CD14-positive monocyte (primary cell): Measurements from ENCODE around the gene FOXE1. TPM values are rescaled to one million over a fixed set of nuclear protein-coding genes. Genes with fewer than 3 reads are reported as not detected.

Experiments
- DNase-seq, 3 donors: peaks; one replicate each; pipeline ENCODE4 v3.0.0-alpha.2; 2011 to 2022
- H2AFZ ChIP-seq: 2 replicates; pipeline ENCODE4 v1.6.0; 2012; ENCODE audit warnings: mild to moderate bottlenecking, low read depth, low read length, inconsistent platforms; ENCODE audit not compliant: insufficient read depth, poor library complexity, severe bottlenecking
- H3K27ac ChIP-seq, 2 donors: 1 replicate in 1 of 2; 2 replicates in 1 of 2; pipeline ENCODE4 v1.5.1; 2012 to 2013; ENCODE audit warnings: low read length in 2 of 2, control low read depth in 1 of 2, inconsistent platforms in 1 of 2, low read depth in 1 of 2, mild to moderate bottlenecking in 1 of 2
- H3K27me3 ChIP-seq, 2 donors: one replicate each; pipeline versions ENCODE4 v1.6.0 to v1.6.1; 2011 to 2013; ENCODE audit warnings: low read length in 2 of 2; ENCODE audit not compliant: control insufficient read depth in 2 of 2, insufficient read depth in 2 of 2
- H3K36me3 ChIP-seq, 2 donors: replicated peaks in 1 of 2; 1 replicate in 1 of 2; 2 replicates in 1 of 2; pipeline versions ENCODE4 v1.5.1 to v1.6.1; 2012 to 2013; ENCODE audit warnings: low read length in 2 of 2, control low read depth in 1 of 2, inconsistent platforms in 1 of 2, mild to moderate bottlenecking in 1 of 2; ENCODE audit not compliant: insufficient read depth in 2 of 2, control insufficient read depth in 1 of 2
- H3K4me1 ChIP-seq, 2 donors: 1 replicate in 1 of 2; 2 replicates in 1 of 2; pipeline versions ENCODE4 v1.5.1 to v1.6.1; 2012 to 2013; ENCODE audit warnings: low read length in 2 of 2, control low read depth in 1 of 2, inconsistent platforms in 1 of 2, mild to moderate bottlenecking in 1 of 2, moderate library complexity in 1 of 2; ENCODE audit not compliant: insufficient read depth in 2 of 2, control insufficient read depth in 1 of 2
- H3K4me2 ChIP-seq: replicated peaks from 2 replicates; pipeline ENCODE3; 2012; ENCODE audit warnings: low read length, moderate library complexity, mild to moderate bottlenecking; ENCODE audit not compliant: poor library complexity, severe bottlenecking; ENCODE audit errors: extremely low read depth
- H3K4me3 ChIP-seq, 3 experiments: fragments of 200-600 bp in 1 of 3; sonication (generic) in 1 of 3; replicated peaks in 1 of 3; 1 replicate in 2 of 3; 2 replicates in 1 of 3; pipeline ENCODE4 v1.5.1; 2011 to 2013; ENCODE audit warnings: low read length in 3 of 3, mild to moderate bottlenecking in 3 of 3, control low read depth in 2 of 3, low read depth in 2 of 3, inconsistent platforms in 1 of 3, moderate library complexity in 1 of 3
- H3K79me2 ChIP-seq: 2 replicates; pipeline ENCODE4 v1.6.0; 2012; ENCODE audit warnings: mild to moderate bottlenecking, control low read depth, inconsistent platforms, low read length, moderate library complexity; ENCODE audit not compliant: insufficient read depth
- H3K9ac ChIP-seq: 2 replicates; pipeline ENCODE4 v1.6.0; 2017; ENCODE audit warnings: low read length, mild to moderate bottlenecking; ENCODE audit not compliant: insufficient read depth, poor library complexity, severe bottlenecking
- H3K9me3 ChIP-seq, 2 donors: replicated peaks in 1 of 2; 1 replicate in 1 of 2; 2 replicates in 1 of 2; pipeline versions ENCODE4 v1.5.1 to v1.6.1; 2012 to 2013; ENCODE audit warnings: low read length in 2 of 2, control low read depth in 1 of 2; ENCODE audit not compliant: control insufficient read depth in 1 of 2, insufficient read depth in 1 of 2
- H4K20me1 ChIP-seq: 2 replicates; pipeline ENCODE4 v1.6.0; 2012; ENCODE audit warnings: mild to moderate bottlenecking, low read length, control low read depth, moderate library complexity; ENCODE audit not compliant: insufficient read depth
- H3K27ac Mint-ChIP-seq, 7 donors: one replicate each; pipeline ENCODE4 v1.8.0; 2020; ENCODE audit warnings: mild to moderate bottlenecking in 7 of 7, mixed read lengths in 7 of 7, moderate library complexity in 6 of 7, inconsistent platforms in 2 of 7
- H3K27me3 Mint-ChIP-seq, 3 donors: one replicate each; pipeline ENCODE4 v1.8.0; 2021 to 2022; ENCODE audit warnings: low read depth in 3 of 3, mild to moderate bottlenecking in 3 of 3, mixed read lengths in 3 of 3, moderate library complexity in 3 of 3, inconsistent platforms in 1 of 3
- H3K36me3 Mint-ChIP-seq, 2 donors: one replicate each; pipeline ENCODE4 v1.8.0; 2020; ENCODE audit warnings: mixed read lengths in 2 of 2, inconsistent platforms in 1 of 2, mild to moderate bottlenecking in 1 of 2
- H3K4me1 Mint-ChIP-seq: one replicate; pipeline ENCODE4 v1.8.0; 2020; ENCODE audit warnings: mild to moderate bottlenecking, mixed read lengths
- H3K4me3 Mint-ChIP-seq, 2 donors: one replicate each; pipeline ENCODE4 v1.8.0; 2020; ENCODE audit warnings: mild to moderate bottlenecking in 2 of 2, mixed read lengths in 2 of 2, moderate library complexity in 1 of 2
- H3K9me3 Mint-ChIP-seq, 7 donors: one replicate each; pipeline ENCODE4 v1.8.0; 2020 to 2022; ENCODE audit warnings: mixed read lengths in 7 of 7, mild to moderate bottlenecking in 6 of 7, moderate library complexity in 6 of 7, inconsistent platforms in 2 of 7
- WGBS: methylation state at CpG from one replicate; pipeline ENCODE4 v1.1.5; 2013; ENCODE audit warnings: missing lambda C conversion rate; ENCODE audit not compliant: insufficient coverage; 5-methylcytosine and 5-hydroxymethylcytosine counted together
- intact Hi-C, 2 donors: fragments of 100-400 bp; cut with micrococcal nuclease; formaldehyde crosslinking; loops; one replicate each; pipeline versions ENCODE4 v1.15.0 to v1.15.1; 2023
- polyA plus RNA-seq, 3 donors: library from polyadenylated mRNA; depleted of rRNA in 1 of 3; unstranded in 2 of 3; stranded (reverse) in 1 of 3; fragments of 300-500 nt in 2 of 3; fragments of >200 nt in 1 of 3; fragmentation: Illumina TruSeq in 2 of 3; gene quantifications; 1 replicate in 2 of 3; 2 replicates in 1 of 3; pipeline ENCODE4 v1.2.3, GENCODE V29; 2012 to 2021
- TF ChIP-seq, protein P1 (sequence below): fragments of 200-600 bp; IDR thresholded peaks from one replicate; pipeline ENCODE4 v1.8.0; 2022; ENCODE audit warnings: antibody characterized with exemption, mild to moderate bottlenecking

Gene FOXE1
- polyA plus RNA-seq, 3 donors, result 0.01 TPM; not detected in 2

DNA sequence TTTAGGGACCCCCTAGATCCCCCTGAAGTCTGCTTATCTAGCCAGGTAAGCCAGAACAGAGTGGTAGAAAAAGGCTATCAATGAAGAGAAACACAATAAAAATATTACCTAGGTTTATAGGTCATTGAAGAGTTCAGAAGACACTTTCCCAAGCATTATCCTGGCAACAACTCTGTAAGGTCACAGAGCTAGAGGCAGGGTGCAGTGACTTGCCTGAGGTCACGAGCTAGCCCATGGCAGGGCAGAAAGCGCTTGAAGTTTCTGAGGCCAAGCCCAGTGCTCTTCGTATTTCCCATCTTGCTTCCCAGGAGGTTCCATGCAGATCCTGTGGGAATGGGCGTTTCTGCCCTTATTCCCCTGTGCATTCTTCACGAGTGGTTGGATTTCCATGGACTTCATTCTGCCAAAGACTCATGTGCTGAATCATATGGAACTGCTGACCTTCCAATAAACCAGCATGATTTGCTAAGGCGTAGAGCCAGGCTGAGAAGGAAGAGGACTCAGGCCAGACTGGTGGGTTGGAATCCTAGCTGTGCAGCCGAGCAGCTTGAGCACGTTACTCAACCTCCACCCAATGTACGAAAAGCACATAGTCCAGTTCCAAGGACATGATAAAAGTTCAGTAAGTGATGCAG lies 47.2 kb downstream of the FOXE1 start:
- Histone ChIP-seq H3K9ac (no peak overlapping the region), H3K4me1 (peaks cover 12 to 20% of the 10 kb centered on the region in 2 donors), H3K4me3 (no peak overlapping the region), H3K4me2 (no peak overlapping the region), H3K79me2 (peaks cover 48% of the 10 kb centered on the region), H3K27ac (no peak overlapping the region), H3K36me3 (peaks cover 2 to 35% of the 10 kb centered on the region in 2 donors), H4K20me1 (peaks cover 8% of the 10 kb centered on the region), H3K9me3 (no peaks in the 10 kb centered on the region), H2AFZ (no peak overlapping the region), H3K27me3 (no peaks in the 10 kb centered on the region)
- peaks cover 0 to 2% (median 0%) of the 10 kb centered on the region in 3 donors for H3K27me3 Mint-ChIP-seq
- H3K4me1 Mint-ChIP-seq, result peaks cover 23% of the 10 kb centered on the region
- TF ChIP-seq, protein P1, sequence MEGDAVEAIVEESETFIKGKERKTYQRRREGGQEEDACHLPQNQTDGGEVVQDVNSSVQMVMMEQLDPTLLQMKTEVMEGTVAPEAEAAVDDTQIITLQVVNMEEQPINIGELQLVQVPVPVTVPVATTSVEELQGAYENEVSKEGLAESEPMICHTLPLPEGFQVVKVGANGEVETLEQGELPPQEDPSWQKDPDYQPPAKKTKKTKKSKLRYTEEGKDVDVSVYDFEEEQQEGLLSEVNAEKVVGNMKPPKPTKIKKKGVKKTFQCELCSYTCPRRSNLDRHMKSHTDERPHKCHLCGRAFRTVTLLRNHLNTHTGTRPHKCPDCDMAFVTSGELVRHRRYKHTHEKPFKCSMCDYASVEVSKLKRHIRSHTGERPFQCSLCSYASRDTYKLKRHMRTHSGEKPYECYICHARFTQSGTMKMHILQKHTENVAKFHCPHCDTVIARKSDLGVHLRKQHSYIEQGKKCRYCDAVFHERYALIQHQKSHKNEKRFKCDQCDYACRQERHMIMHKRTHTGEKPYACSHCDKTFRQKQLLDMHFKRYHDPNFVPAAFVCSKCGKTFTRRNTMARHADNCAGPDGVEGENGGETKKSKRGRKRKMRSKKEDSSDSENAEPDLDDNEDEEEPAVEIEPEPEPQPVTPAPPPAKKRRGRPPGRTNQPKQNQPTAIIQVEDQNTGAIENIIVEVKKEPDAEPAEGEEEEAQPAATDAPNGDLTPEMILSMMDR, result no peak
- intact Hi-C loops, result loop anchor here in 1 of 2 donors (10.0 kb wide), 2 partner anchors 185 to 225 kb away; no protein-coding TSS in a partner anchor
- H3K27ac Mint-ChIP-seq, result peak overlapping the region in 2 of 7 donors; percentile 2 to 8
- H3K36me3 Mint-ChIP-seq, result peaks cover 45 to 60% of the 10 kb centered on the region in 2 donors
- DNase-seq, result no peak
- H3K9me3 Mint-ChIP-seq, result no peaks in the 10 kb centered on the region
- no peak overlapping the region for H3K4me3 Mint-ChIP-seq
- 95% methylated on average over 7 of the region's 9 CpGs for WGBS

- no peak overlapping the region for H3K4me3 Mint-ChIP-seq
- Histone ChIP-seq H3K9me3 (no peaks in the 10 kb centered on the region), H2AFZ (no peak overlapping the region), H3K4me3 (no peak overlapping the region), H3K4me1 (peaks cover 19 to 27% of the 10 kb centered on the region in 2 donors), H3K79me2 (peaks cover 55% of the 10 kb centered on the region), H4K20me1 (peaks cover 8% of the 10 kb centered on the region), H3K36me3 (peaks cover 2 to 35% of the 10 kb centered on the region in 2 donors), H3K27ac (no peak overlapping the region), H3K27me3 (no peaks in the 10 kb centered on the region), H3K9ac (no peak overlapping the region), H3K4me2 (no peak overlapping the region)
- TF ChIP-seq, protein P1, result peak; percentile 78
- peak in 2 of 3 donors; percentile 44 to 50 for DNase-seq
- peaks cover 26% of the 10 kb centered on the region for H3K4me1 Mint-ChIP-seq
- H3K27ac Mint-ChIP-seq, result peak overlapping the region in 1 of 7 donors; percentile 50
- WGBS, result 62% methylated on average over 4 of the region's 5 CpGs
- H3K9me3 Mint-ChIP-seq, result no peaks in the 10 kb centered on the region
- H3K27me3 Mint-ChIP-seq, result peaks cover 0 to 2% (median 0%) of the 10 kb centered on the region in 3 donors
- intact Hi-C loops, result loop anchor here in 1 of 2 donors (10.0 kb wide), 2 partner anchors 186 to 224 kb away; no protein-coding TSS in a partner anchor
- H3K36me3 Mint-ChIP-seq, result peaks cover 40 to 54% of the 10 kb centered on the region in 2 donors
These were observed 47.9 kb downstream of the FOXE1 start for GRCh38 chr9:97900738-97901565.
